ENCODE data around the gene GRID2. TPM values are rescaled to one million over a fixed set of nuclear protein-coding genes. Genes with fewer than 3 reads are reported as not detected.

The GRID2 gene
- total RNA-seq, 1 donor from 2014 or later: 1.3 TPM

DNA sequence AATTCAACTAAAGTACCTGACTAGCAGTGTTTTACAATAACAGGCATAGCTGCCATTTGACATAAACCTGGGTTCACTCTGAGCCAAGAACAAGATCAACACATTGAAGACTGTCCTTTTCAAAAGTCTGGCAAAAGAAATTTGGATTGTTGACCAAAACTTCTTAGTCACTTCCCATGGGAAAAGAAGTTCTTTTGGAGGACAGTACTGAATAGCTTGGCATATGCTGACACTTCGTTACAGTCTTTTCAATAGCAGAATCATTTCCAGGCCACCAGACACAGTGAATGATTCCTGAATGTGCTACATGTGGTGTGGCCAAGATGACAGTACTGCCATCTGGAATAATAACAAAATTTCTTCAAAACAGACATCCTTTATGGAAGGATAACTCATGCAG, 560.3 kb downstream of the GRID2 start:
- no peaks in the 10 kb centered on the region for H3K27me3 Mint-ChIP-seq (ENCODE audit: low read depth)
- no peaks in the 10 kb centered on the region for H3K36me3 Mint-ChIP-seq (ENCODE audit: low read depth)
- TF ChIP-seq, protein P1, sequence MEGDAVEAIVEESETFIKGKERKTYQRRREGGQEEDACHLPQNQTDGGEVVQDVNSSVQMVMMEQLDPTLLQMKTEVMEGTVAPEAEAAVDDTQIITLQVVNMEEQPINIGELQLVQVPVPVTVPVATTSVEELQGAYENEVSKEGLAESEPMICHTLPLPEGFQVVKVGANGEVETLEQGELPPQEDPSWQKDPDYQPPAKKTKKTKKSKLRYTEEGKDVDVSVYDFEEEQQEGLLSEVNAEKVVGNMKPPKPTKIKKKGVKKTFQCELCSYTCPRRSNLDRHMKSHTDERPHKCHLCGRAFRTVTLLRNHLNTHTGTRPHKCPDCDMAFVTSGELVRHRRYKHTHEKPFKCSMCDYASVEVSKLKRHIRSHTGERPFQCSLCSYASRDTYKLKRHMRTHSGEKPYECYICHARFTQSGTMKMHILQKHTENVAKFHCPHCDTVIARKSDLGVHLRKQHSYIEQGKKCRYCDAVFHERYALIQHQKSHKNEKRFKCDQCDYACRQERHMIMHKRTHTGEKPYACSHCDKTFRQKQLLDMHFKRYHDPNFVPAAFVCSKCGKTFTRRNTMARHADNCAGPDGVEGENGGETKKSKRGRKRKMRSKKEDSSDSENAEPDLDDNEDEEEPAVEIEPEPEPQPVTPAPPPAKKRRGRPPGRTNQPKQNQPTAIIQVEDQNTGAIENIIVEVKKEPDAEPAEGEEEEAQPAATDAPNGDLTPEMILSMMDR (conservative IDR thresholded peaks at IDR 0.05): no peak
- H3K4me1 Mint-ChIP-seq: no peaks in the 10 kb centered on the region
- no peaks in the 10 kb centered on the region for H3K9me3 Mint-ChIP-seq
- no peak for DNase-seq (ENCODE audit: low read depth, low spot score)
- H3K27ac Mint-ChIP-seq (ENCODE audit: unreplicated experiment): no peak overlapping the region
- H3K4me3 Mint-ChIP-seq: no peak overlapping the region

DNA sequence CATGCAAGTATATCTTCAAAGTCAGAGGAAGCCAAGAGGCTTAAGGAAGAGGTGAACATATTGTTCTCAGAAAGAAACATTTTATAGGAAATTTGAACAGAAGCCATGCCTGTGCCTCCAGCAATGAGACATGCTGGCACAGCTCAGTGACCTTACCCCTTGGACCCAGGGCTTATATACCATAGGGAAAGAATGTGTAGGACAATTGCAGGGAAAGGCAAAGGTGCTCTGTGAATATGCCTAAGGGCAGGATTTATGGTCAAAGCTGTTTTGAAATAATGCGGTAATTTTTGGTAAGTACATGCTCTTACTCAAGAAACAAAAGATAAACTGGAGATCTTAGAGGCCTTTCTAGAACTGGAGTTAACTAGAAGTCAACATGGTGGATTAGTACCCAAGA, 568.8 kb downstream of the GRID2 start:
- H3K36me3 Mint-ChIP-seq (ENCODE audit: low read depth): no peaks in the 10 kb centered on the region
- H3K27me3 Mint-ChIP-seq (ENCODE audit: low read depth): no peaks in the 10 kb centered on the region
- H3K4me3 Mint-ChIP-seq: no peak overlapping the region
- H3K9me3 Mint-ChIP-seq: peaks cover 2% of the 10 kb centered on the region
- no peak for DNase-seq (ENCODE audit: low read depth, low spot score)
- TF ChIP-seq, protein P1 (conservative IDR thresholded peaks at IDR 0.05): no peak
- H3K4me1 Mint-ChIP-seq: no peaks in the 10 kb centered on the region
- H3K27ac Mint-ChIP-seq (ENCODE audit: unreplicated experiment): no peak overlapping the region

DNA sequence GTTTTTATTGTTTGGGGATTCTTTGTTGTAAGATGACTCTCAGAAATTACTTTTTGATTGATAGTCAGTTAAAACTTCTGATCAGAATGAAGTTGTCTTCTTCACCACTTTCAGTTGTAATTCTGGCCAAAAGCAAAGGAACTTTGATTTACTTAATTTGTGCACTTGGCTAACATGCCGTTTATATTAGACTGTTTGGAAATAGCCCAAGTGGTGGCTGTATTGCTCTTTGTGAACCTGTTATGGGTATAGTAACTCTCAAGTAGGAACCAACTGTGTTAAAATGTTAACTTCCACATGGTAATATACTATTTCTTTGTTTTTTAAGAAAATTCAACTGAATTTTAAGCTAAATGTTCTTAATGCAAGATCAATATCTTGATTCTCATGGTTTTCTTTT, 581.9 kb downstream of the GRID2 start:
- Mint-ChIP-seq H3K9me3 (peaks cover 5% of the 10 kb centered on the region), H3K4me3 (no peak overlapping the region), H3K4me1 (peaks cover 5% of the 10 kb centered on the region), H3K27me3 (ENCODE audit: low read depth) (no peaks in the 10 kb centered on the region), H3K36me3 (ENCODE audit: low read depth) (no peaks in the 10 kb centered on the region), H3K27ac (ENCODE audit: unreplicated experiment) (no peak overlapping the region)
- no peak for DNase-seq (ENCODE audit: low read depth, low spot score)
- TF ChIP-seq, protein P1 (conservative IDR thresholded peaks at IDR 0.05): no peak

DNA sequence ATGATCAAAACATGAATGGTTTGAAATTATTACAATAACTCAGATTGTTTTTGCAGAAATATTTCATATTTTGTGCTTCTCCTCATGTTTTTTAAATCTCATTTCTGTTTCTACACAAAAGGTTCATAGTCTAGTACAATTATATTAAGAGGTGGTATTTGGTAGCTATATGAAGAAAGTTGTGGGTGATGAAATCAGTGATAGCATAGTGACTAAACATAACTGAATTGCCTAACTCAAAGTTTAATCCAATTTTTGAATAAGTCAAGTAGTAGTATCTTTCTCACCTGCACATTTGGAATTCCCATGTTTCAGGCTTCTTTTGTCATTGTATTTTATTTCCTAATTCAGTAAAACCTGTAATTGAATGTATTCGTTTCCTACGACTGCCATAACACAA, 648.7 kb downstream of the GRID2 start:
- DNase-seq (ENCODE audit: low read depth, low spot score): no peak
- Mint-ChIP-seq H3K4me3 (no peak overlapping the region), H3K9me3 (no peaks in the 10 kb centered on the region), H3K4me1 (no peaks in the 10 kb centered on the region), H3K36me3 (ENCODE audit: low read depth) (no peaks in the 10 kb centered on the region), H3K27me3 (ENCODE audit: low read depth) (no peaks in the 10 kb centered on the region), H3K27ac (ENCODE audit: unreplicated experiment) (no peak overlapping the region)
- TF ChIP-seq, protein P1 (conservative IDR thresholded peaks at IDR 0.05): no peak

DNA sequence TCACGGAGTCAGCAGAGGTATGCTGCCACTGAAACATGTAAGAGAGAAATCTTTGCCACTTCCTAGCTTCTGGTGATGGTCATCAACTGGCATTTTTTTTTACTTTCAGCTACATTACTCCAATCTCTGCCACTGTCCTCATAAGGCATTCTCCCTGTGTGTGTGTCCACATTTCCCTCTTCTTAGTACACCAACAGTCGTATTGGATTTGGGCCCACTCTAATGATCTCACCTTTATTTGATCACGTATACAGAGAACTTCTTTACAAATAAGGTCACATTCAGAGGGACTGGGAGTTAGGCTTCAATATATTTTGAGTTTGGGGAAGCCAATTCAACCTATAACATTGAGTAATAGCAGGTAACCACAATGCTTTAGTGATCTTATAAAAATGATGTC, 649.1 kb downstream of the GRID2 start:
- Mint-ChIP-seq H3K27ac (ENCODE audit: unreplicated experiment) (no peak overlapping the region), H3K27me3 (ENCODE audit: low read depth) (no peaks in the 10 kb centered on the region), H3K4me1 (no peaks in the 10 kb centered on the region), H3K4me3 (no peak overlapping the region), H3K36me3 (ENCODE audit: low read depth) (no peaks in the 10 kb centered on the region), H3K9me3 (no peaks in the 10 kb centered on the region)
- TF ChIP-seq, protein P1 (conservative IDR thresholded peaks at IDR 0.05): no peak
- DNase-seq (ENCODE audit: low read depth, low spot score): no peak

DNA sequence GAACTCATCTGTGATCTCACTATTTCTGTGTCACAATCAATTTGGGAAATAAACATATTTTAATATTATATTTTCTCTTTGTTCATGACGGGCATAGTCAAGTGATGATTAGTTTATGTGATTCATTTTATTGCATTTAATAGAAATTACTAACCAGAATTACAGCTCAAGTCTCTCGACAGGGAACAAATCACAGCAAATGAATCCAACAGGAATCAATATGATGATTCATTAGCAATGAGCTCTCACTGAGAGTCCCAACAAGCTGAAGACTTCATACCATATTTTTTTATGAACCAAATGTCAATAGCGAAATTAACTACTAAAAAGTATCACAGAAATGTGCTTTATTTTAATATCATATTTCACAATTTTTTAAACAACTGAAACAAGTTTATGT, 649.7 kb downstream of the GRID2 start:
- Mint-ChIP-seq H3K4me1 (no peaks in the 10 kb centered on the region), H3K9me3 (no peaks in the 10 kb centered on the region), H3K4me3 (no peak overlapping the region), H3K27me3 (ENCODE audit: low read depth) (no peaks in the 10 kb centered on the region), H3K36me3 (ENCODE audit: low read depth) (no peaks in the 10 kb centered on the region), H3K27ac (ENCODE audit: unreplicated experiment) (no peak overlapping the region)
- TF ChIP-seq, protein P1 (conservative IDR thresholded peaks at IDR 0.05): no peak
- no peak for DNase-seq (ENCODE audit: low read depth, low spot score)

Data from neural crest cell (in vitro differentiated cells).